Measurements from ENCODE around the gene SIGLEC5.

DNA sequence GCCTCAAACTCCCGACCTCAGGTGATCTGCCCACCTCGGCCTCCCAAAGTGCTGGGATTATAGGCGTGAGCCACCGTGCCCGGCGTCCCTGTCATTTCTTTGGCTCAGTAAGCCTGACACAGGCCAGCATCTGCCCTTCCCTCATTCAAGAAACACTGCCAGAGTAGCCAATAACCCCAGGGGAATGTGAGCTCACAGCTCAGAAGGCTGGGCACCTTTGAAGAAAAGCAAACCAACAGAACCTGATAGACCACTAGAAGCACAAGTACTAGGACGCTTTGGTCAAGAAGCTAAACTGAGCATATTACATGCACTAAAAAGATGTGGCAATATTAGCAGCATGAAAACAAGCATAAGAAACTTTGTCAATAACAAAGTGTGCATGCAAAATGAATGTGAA, 14.2 kb downstream of the SIGLEC5 start:
- TF ChIP-seq CTCF (IDR thresholded peaks at IDR 0.05; ENCODE audit: extremely low read depth in 1 of 2, insufficient read depth in 1 of 2, low read depth in 1 of 2, low read length in 2 of 2) (no peak), POLR2A (IDR thresholded peaks at IDR 0.05; ENCODE audit: low read depth, low read length) (no peak), EZH2 (IDR thresholded peaks at IDR 0.05; ENCODE audit: borderline replicate concordance, low read depth, low read length, severe bottlenecking) (no peak), POLR2AphosphoS5 (IDR thresholded peaks at IDR 0.05; ENCODE audit: insufficient read depth, low read depth, low read length) (no peak), MAX (IDR thresholded peaks at IDR 0.05; ENCODE audit: insufficient read depth, insufficient read length) (no peak), MYC (IDR thresholded peaks at IDR 0.05; ENCODE audit: low read depth, low read length) (no peak)
